ENCODE data around the gene SLC16A5. TPM values are rescaled to one million over a fixed set of nuclear protein-coding genes. Genes with fewer than 3 reads are reported as not detected.

Gene SLC16A5
- polyA plus RNA-seq, 1 donor from 2014 or later: not detected

Small RNA genes within 50 kb of the gene (small RNA-seq; reads per million reads assigned to genes)
- gene AC111186.1 (0 reads per million in 3 experiments), gene RF00019 (0 to 1.2 (median 0) reads per million in 3 experiments), gene RN7SL573P (0 reads per million in 3 experiments)

Other genes with a start within 250 kb of the SLC16A5 start
- 0.04 TPM in 1 of 2 replicates, not detected in the other for gene GRIN2C, start 228.1 kb upstream of the SLC16A5 start, polyA plus RNA-seq
- 14.4 and 16.1 TPM in 2 replicates for gene FDXR, start 215.0 kb upstream of the SLC16A5 start, polyA plus RNA-seq
- gene FADS6, start 194.3 kb upstream of the SLC16A5 start, polyA plus RNA-seq: not detected in 2 replicates
- not detected in 2 replicates for gene USH1G, start 164.7 kb upstream of the SLC16A5 start, polyA plus RNA-seq
- gene OTOP2, start 163.7 kb upstream of the SLC16A5 start, polyA plus RNA-seq: not detected in 2 replicates
- not detected in 2 replicates for gene OTOP3, start 152.1 kb upstream of the SLC16A5 start, polyA plus RNA-seq
- gene HID1, start 115.2 kb upstream of the SLC16A5 start, polyA plus RNA-seq: 26.6 and 29.8 TPM in 2 replicates
- gene CDR2L, start 100.3 kb upstream of the SLC16A5 start, polyA plus RNA-seq: 8.1 and 8.3 TPM in 2 replicates
- 47.4 and 49.7 TPM in 2 replicates for gene MRPL58, start 75.3 kb upstream of the SLC16A5 start, polyA plus RNA-seq
- 452 and 517 TPM in 2 replicates for gene ATP5PD, start 41.0 kb upstream of the SLC16A5 start, polyA plus RNA-seq
- 29.9 and 32.8 TPM in 2 replicates for gene KCTD2, start 40.7 kb upstream of the SLC16A5 start, polyA plus RNA-seq
- gene ARMC7, start 22.0 kb downstream of the SLC16A5 start, polyA plus RNA-seq: 3.7 and 4.0 TPM in 2 replicates
- 58.7 and 74.0 TPM in 2 replicates for gene NT5C, start 43.8 kb downstream of the SLC16A5 start, polyA plus RNA-seq
- 1,721 and 2,003 TPM in 2 replicates for gene JPT1, start 66.6 kb downstream of the SLC16A5 start, polyA plus RNA-seq
- 224 and 283 TPM in 2 replicates for gene SUMO2, start 95.0 kb downstream of the SLC16A5 start, polyA plus RNA-seq
- 74.5 and 84.1 TPM in 2 replicates for gene NUP85, start 117.7 kb downstream of the SLC16A5 start, polyA plus RNA-seq
- 15.7 and 19.6 TPM in 2 replicates for gene GGA3, start 173.7 kb downstream of the SLC16A5 start, polyA plus RNA-seq
- gene MRPS7, start 173.9 kb downstream of the SLC16A5 start, polyA plus RNA-seq: 50.6 and 63.3 TPM in 2 replicates
- gene MIF4GD, start 183.3 kb downstream of the SLC16A5 start, polyA plus RNA-seq: 27.7 and 35.2 TPM in 2 replicates
- gene SLC25A19, start 201.5 kb downstream of the SLC16A5 start, polyA plus RNA-seq: 9.6 and 13.8 TPM in 2 replicates